DND-41 (cell line): ENCODE results near the gene FIZ1.

Experiments
- ATAC-seq: fragments of 200-7000 bp; cut with Tn5 transposase; 3 replicates; pipeline ENCODE4 v1.9.1; 2021; ENCODE audit warnings: low read depth; ENCODE audit not compliant: insufficient read depth
- DNase-seq: peaks from one replicate; pipeline ENCODE4 v3.0.0-alpha.2; 2020
- H2AFZ ChIP-seq: 2 replicates; pipeline ENCODE4 v1.6.0; 2012; ENCODE audit warnings: low read depth, low read length
- H3K27ac ChIP-seq: 2 replicates; pipeline ENCODE4 v1.5.1; 2012; ENCODE audit warnings: low read length, inconsistent platforms
- H3K27me3 ChIP-seq: fragments of 200-600 bp; sonication (generic); 2 replicates; pipeline ENCODE4 v1.6.0; 2012; ENCODE audit warnings: low read length, mild to moderate bottlenecking, inconsistent platforms; ENCODE audit not compliant: insufficient read depth, poor library complexity
- H3K36me3 ChIP-seq: 2 replicates; pipeline ENCODE4 v1.5.1; 2012; ENCODE audit warnings: low read length, inconsistent platforms; ENCODE audit not compliant: insufficient read depth
- H3K4me1 ChIP-seq: 2 replicates; pipeline ENCODE4 v1.5.1; 2012; ENCODE audit warnings: mild to moderate bottlenecking, low read length; ENCODE audit not compliant: insufficient read depth
- H3K4me2 ChIP-seq: 2 replicates; pipeline ENCODE4 v1.6.0; 2012; ENCODE audit warnings: mild to moderate bottlenecking, moderate library complexity, low read length, inconsistent platforms; ENCODE audit not compliant: insufficient read depth
- H3K4me3 ChIP-seq, 2 experiments: fragments of 200-600 bp in 1 of 2; shearing (Covaris generic) in 1 of 2; 2 replicates each; pipeline ENCODE4 v1.5.1; 2012 to 2016; ENCODE audit warnings: inconsistent platforms in 2 of 2, low read length in 2 of 2, mild to moderate bottlenecking in 2 of 2, low read depth in 1 of 2, moderate library complexity in 1 of 2
- H3K79me2 ChIP-seq: 2 replicates; pipeline ENCODE4 v1.6.0; 2012; ENCODE audit warnings: low read length, inconsistent platforms; ENCODE audit not compliant: insufficient read depth
- H3K9ac ChIP-seq: 2 replicates; pipeline ENCODE4 v1.6.0; 2012; ENCODE audit warnings: low read depth, mild to moderate bottlenecking, inconsistent platforms, low read length, moderate library complexity
- H3K9me3 ChIP-seq: 2 replicates; pipeline ENCODE4 v1.5.1; 2012; ENCODE audit warnings: low read length, moderate library complexity, mild to moderate bottlenecking, inconsistent platforms; ENCODE audit not compliant: insufficient read depth, severe bottlenecking
- H4K20me1 ChIP-seq: 2 replicates; pipeline ENCODE4 v1.6.0; 2012; ENCODE audit warnings: low read length; ENCODE audit not compliant: insufficient read depth
- EZH2 ChIP-seq: IDR thresholded peaks from 3 replicates; pipeline ENCODE4 v1.6.1; 2012; ENCODE audit warnings: borderline replicate concordance, low read depth, mild to moderate bottlenecking, moderate library complexity, low read length, inconsistent platforms; ENCODE audit not compliant: severe bottlenecking
- TF ChIP-seq, protein P1 (sequence below): IDR thresholded peaks from 2 replicates; pipeline ENCODE4 v1.5.1; 2012; ENCODE audit warnings: borderline replicate concordance, low read length, moderate library complexity, mild to moderate bottlenecking; ENCODE audit not compliant: poor library complexity, severe bottlenecking; ENCODE audit errors: extremely low read depth

The FIZ1 gene

DNA sequence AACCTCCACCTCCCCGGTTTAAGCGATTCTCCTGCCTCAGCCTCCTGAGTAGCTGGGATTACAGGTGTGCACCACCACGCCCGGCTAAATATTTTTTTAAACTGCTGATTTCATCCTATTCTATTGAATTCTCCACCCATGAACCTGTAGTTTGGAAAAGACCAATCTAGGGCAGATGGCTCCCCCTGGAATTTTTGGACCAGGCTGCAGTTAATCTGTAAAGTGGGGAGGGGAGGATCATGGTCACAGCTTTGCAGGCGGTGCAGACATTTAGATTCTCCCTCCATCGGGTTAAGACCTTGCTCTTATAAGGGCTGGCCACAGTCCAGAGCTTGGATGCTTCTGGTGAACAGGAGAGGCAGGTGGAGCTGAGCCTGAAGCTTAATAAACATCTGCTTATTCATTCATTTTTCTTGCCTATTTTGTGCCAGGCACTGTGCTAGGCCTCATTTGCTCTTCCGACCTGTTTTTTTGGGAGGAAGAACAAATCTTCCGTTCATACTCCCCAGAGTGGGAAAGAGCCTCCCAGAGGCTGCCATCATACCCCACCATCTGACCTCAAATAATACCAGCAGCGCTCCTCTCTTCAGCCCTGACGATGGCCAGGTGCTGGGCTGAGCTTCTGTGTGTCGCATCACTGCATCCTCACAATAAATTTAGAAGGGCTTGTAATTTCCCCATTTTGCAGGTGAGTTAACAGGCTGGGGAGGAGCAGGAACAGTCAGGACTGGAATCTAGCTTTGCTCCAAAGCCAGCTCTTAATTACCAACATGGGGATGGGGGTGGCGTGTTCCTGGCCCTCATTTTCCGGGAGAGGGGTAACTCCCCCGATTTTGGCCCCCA, 47.8 kb upstream of the FIZ1 start:
- ATAC-seq (no peak), DNase-seq (no peak)
- Histone ChIP-seq H3K79me2 (peaks cover 57% of the 10 kb centered on the region), H3K27me3 (no peaks in the 10 kb centered on the region), H3K4me3 (peak overlapping the region; percentile 70 to 81; a peak in 3 of 4 replicates), H3K9me3 (no peaks in the 10 kb centered on the region), H4K20me1 (peaks cover 13% of the 10 kb centered on the region; the same call in 1 of the 2 replicates), H3K9ac (peak overlapping the region; percentile 96), H3K4me2 (peak overlapping the region; percentile 93), H3K36me3 (peaks cover 23% of the 10 kb centered on the region), H3K4me1 (peaks cover 67% of the 10 kb centered on the region), H2AFZ (peak overlapping the region; percentile 85), H3K27ac (peak overlapping the region; percentile 87)
- no peak for TF ChIP-seq EZH2
- TF ChIP-seq, protein P1, sequence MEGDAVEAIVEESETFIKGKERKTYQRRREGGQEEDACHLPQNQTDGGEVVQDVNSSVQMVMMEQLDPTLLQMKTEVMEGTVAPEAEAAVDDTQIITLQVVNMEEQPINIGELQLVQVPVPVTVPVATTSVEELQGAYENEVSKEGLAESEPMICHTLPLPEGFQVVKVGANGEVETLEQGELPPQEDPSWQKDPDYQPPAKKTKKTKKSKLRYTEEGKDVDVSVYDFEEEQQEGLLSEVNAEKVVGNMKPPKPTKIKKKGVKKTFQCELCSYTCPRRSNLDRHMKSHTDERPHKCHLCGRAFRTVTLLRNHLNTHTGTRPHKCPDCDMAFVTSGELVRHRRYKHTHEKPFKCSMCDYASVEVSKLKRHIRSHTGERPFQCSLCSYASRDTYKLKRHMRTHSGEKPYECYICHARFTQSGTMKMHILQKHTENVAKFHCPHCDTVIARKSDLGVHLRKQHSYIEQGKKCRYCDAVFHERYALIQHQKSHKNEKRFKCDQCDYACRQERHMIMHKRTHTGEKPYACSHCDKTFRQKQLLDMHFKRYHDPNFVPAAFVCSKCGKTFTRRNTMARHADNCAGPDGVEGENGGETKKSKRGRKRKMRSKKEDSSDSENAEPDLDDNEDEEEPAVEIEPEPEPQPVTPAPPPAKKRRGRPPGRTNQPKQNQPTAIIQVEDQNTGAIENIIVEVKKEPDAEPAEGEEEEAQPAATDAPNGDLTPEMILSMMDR = no peak

DNA sequence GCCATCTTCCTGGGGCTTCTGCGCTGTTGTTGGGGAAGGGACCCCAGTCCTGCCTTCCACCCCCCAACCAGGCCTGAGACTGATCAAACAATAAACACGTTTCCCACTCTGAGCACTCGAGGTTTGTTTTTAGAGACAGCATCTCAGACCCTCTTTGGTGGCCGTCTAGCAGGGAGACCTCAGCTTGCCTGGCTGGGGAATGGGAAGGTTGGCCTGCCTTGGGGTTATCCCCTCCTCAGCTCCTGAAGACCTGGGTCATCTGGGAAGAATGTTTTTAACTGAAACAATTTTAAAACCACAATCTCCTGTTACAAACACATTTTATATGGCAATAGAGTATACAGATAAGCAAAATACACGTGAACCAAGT, 46.2 kb upstream of the FIZ1 start:
- peak overlapping the region; percentile 85; the same call in 1 of the 2 replicates for H3K4me2 ChIP-seq
- H3K9me3 ChIP-seq = no peaks in the 10 kb centered on the region
- no peaks in the 10 kb centered on the region for H3K27me3 ChIP-seq
- H2AFZ ChIP-seq = no peak overlapping the region
- peaks cover 68% of the 10 kb centered on the region for H3K4me1 ChIP-seq
- H3K36me3 ChIP-seq = peaks cover 18% of the 10 kb centered on the region
- peaks cover 17% of the 10 kb centered on the region; the same call in 1 of the 2 replicates for H4K20me1 ChIP-seq
- TF ChIP-seq, protein P1 = no peak
- TF ChIP-seq EZH2 = no peak
- 0 out of 4 replicates have a peak overlapping the region, but pooled peaks of 1 of the 2 experiments have one; percentile 99 for H3K4me3 ChIP-seq
- DNase-seq (no peak), ATAC-seq (no peak)
- H3K27ac ChIP-seq = no peak overlapping the region
- H3K9ac ChIP-seq = peak overlapping the region; percentile 92; the same call in 1 of the 2 replicates
- H3K79me2 ChIP-seq = peaks cover 71% of the 10 kb centered on the region

DNA sequence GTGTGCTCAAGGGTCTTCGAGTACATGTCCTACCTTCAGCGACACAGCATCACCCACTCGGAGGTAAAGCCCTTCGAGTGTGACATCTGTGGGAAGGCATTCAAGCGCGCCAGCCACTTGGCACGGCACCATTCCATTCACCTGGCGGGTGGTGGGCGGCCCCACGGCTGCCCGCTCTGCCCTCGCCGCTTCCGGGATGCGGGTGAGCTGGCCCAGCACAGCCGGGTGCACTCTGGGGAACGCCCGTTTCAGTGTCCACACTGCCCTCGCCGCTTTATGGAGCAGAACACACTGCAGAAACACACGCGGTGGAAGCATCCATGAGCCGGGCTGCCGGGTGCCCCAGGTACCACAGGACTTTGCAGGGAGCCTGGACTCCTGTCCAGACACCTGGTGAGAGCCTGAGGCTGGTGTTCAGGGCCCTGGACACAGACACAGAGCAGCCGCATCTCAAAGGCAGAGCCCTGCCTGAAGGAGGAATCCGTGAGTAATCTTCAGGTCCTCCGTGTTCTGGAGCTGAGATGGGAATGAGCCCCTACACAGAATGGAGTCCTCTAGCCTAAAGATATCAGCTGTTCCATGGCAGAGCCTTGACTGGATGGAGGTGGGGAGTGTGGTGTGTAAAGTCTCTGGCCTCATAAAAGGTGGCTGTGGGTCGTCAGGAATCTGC, 45.7 kb upstream of the FIZ1 start:
- ATAC-seq = no peak

More for the DNA sequence above, 45.7 kb upstream of the FIZ1 start:
- Histone ChIP-seq H3K4me2 (peak overlapping the region; percentile 85), H4K20me1 (peaks cover 17% of the 10 kb centered on the region; the same call in 1 of the 2 replicates), H3K9ac (peak overlapping the region; percentile 92), H3K27me3 (no peaks in the 10 kb centered on the region), H2AFZ (no peak overlapping the region), H3K79me2 (peaks cover 77% of the 10 kb centered on the region), H3K4me1 (peaks cover 70% of the 10 kb centered on the region), H3K4me3 (peak overlapping the region in 1 of 2 experiments; percentile 99; a peak in 3 of 4 replicates), H3K27ac (0 out of 2 replicates have a peak overlapping the region, but pooled peaks have one; percentile 73), H3K9me3 (no peaks in the 10 kb centered on the region), H3K36me3 (peaks cover 18% of the 10 kb centered on the region)
- DNase-seq = no peak
- no peak for TF ChIP-seq EZH2
- TF ChIP-seq, protein P1 = no peak
